GM06990 (cell line): ENCODE results near the gene PARVA.

ENCODE experiments used
- DNase-seq: peaks from one replicate; pipeline ENCODE4 v3.0.0-alpha.2; 2011; ENCODE audit not compliant: insufficient read length; ENCODE audit errors: extremely low read depth
- H3K27me3 ChIP-seq: replicated peaks from 2 replicates; pipeline ENCODE4 v1.6.0; 2011; ENCODE audit warnings: low read length; ENCODE audit not compliant: control insufficient read depth, insufficient read depth
- H3K36me3 ChIP-seq: 2 replicates; pipeline ENCODE4 v1.5.1; 2011; ENCODE audit warnings: low read length; ENCODE audit not compliant: control insufficient read depth, insufficient read depth
- H3K4me3 ChIP-seq: replicated peaks from 2 replicates; pipeline ENCODE4 v1.5.1; 2011; ENCODE audit warnings: low read depth, mild to moderate bottlenecking, control low read depth, low read length
- CTCF ChIP-seq: IDR thresholded peaks from 2 replicates; pipeline ENCODE4 v1.5.1; 2011; ENCODE audit warnings: low read length, control low read depth, mild to moderate bottlenecking, inconsistent platforms; ENCODE audit not compliant: insufficient read depth, poor library complexity, severe bottlenecking

PARVA gene

GRCh38 chr11:12415342-12415966 is 38.1 kb downstream of the PARVA start:
- DNase-seq = no peak
- Histone ChIP-seq H3K27me3 (no peaks in the 10 kb centered on the region), H3K4me3 (no peak overlapping the region), H3K36me3 (no peaks in the 10 kb centered on the region)
- TF ChIP-seq CTCF = no peak

- H3K36me3 ChIP-seq = no peaks in the 10 kb centered on the region
- DNase-seq = no peak
These were observed 39.2 kb downstream of the PARVA start for GRCh38 chr11:12416552-12416951.

DNA sequence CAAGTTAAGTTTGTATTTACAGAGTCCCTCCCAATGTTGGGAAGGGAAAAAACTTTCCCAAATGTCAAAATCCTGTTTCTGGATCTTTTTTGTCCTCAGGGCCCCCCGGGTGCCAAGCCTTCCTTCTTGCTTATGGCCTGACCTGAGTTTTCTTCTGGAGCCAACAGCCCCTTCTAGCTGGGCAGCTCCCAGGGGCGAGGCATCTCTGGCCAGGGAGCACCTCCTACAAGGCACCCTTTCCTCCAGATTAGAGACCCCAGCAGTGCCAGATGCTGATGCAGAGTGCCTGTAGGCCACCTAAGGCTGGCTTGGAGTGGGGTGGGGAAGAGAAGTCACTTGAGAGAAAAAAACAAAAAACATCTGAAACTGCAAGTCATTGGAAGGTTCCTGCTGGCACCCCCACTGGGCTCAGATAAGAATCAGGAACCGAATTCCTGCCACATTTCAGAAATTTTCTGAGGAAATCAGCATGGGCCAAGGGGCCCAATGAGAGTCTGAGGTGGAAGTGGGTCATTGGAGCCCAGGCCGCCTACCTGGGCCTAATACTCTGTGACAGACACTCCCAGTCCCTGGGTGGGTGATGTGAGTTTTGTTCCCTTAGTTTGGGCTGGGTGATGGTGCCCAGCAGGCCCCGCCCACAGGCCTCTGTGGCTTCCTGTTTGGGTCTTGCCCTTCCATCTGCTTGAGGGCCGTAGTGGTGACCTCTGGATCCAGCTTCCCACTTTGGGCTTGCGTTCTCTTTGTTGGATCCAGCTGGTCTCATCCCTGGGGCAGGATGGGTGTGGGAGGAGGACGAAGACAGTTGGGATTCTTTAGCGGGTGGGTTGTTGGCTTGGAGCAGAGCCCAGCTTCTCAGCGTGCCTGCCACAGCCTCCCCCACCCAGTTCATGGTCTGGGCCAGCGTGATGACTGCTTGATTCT is 40.6 kb downstream of the PARVA start:
- Histone ChIP-seq H3K4me3 (no peak overlapping the region), H3K27me3 (no peaks in the 10 kb centered on the region), H3K36me3 (no peaks in the 10 kb centered on the region)
- no peak for TF ChIP-seq CTCF
- no peak for DNase-seq

More at GRCh38 chr11:12416552-12416951, 39.2 kb downstream of the PARVA start:
- Histone ChIP-seq H3K27me3 (no peaks in the 10 kb centered on the region), H3K4me3 (no peak overlapping the region)
- TF ChIP-seq CTCF = no peak

DNA sequence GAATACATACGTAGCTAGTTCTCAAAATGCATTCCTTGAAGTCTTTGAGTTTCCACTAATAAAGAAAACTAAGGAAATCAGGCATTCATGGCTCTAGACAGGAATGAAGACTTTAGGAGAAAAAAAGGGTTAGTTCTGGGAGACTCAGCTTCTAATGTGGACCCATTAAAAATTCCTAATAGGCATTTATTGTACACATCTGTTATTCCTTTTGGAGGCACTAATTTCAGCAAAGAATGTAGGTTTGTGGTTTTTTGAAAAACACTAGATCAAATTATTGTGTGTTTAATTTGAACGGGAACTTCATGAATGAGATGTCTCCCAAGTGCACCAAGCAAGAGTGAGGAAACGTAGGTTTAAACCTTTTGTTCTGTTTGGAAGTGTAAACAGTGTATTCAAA is 42.7 kb downstream of the PARVA start:
- no peak for TF ChIP-seq CTCF
- no peaks in the 10 kb centered on the region for H3K27me3 ChIP-seq
- no peak overlapping the region for H3K4me3 ChIP-seq
- no peak for DNase-seq
- no peaks in the 10 kb centered on the region for H3K36me3 ChIP-seq

- Histone ChIP-seq H3K36me3 (no peaks in the 10 kb centered on the region), H3K27me3 (no peaks in the 10 kb centered on the region), H3K4me3 (no peak overlapping the region)
- DNase-seq = no peak
- no peak for TF ChIP-seq CTCF
These were observed 43.3 kb downstream of the PARVA start for GRCh38 chr11:12420706-12421105.
